Upper lobe of left lung (tissue), 6 donors: Measurements from ENCODE around the gene ACSS2. TPM values are rescaled to one million over a fixed set of nuclear protein-coding genes. Genes with fewer than 3 reads are reported as not detected.
A peak's percentile ranks its signal among the peaks of the same experiment; 100 is the strongest.

ENCODE experiments used
- ATAC-seq, 2 donors: fragments of 200-7000 bp; cut with Tn5 transposase; one replicate each; pipeline ENCODE4 v1.9.1; 2022; ENCODE audit warnings: mild to moderate bottlenecking in 2 of 2, moderate library complexity in 2 of 2; ENCODE audit not compliant: low FRiP score in 2 of 2
- DNase-seq, 2 donors: peaks; one replicate each; pipeline ENCODE4 v3.0.0-alpha.2; 2019 to 2020
- H3K27ac ChIP-seq, 4 donors: fragments of 200-600 bp; sonication (generic); one replicate each; pipeline ENCODE4 v1.5.1; 2016 to 2019
- H3K27me3 ChIP-seq, 4 donors: fragments of 200-600 bp; sonication (generic); one replicate each; pipeline ENCODE4 v1.5.1; 2017 to 2019
- H3K36me3 ChIP-seq, 4 donors: fragments of 200-600 bp; sonication (generic); one replicate each; pipeline ENCODE4 v1.5.1; 2016 to 2019
- H3K4me1 ChIP-seq, 4 donors: fragments of 200-600 bp; sonication (generic); one replicate each; pipeline ENCODE4 v1.5.1; 2018 to 2019
- H3K4me3 ChIP-seq, 4 donors: fragments of 200-600 bp; sonication (generic); one replicate each; pipeline ENCODE4 v1.5.1; 2017 to 2019; ENCODE audit warnings: mild to moderate bottlenecking in 2 of 4, moderate library complexity in 1 of 4
- H3K9me3 ChIP-seq, 4 donors: fragments of 200-600 bp; sonication (generic); one replicate each; pipeline ENCODE4 v1.5.1; 2018 to 2019
- EP300 ChIP-seq, 4 donors: sonication (generic); formaldehyde crosslinking; IDR thresholded peaks; one replicate each; pipeline ENCODE4 v1.5.1; 2017; ENCODE audit warnings: antibody characterized with exemption in 4 of 4, control low read depth in 2 of 4
- POLR2A ChIP-seq, 4 donors: fragments of 450-650 bp; IDR thresholded peaks; one replicate each; pipeline ENCODE4 v1.5.1; 2016 to 2017; ENCODE audit warnings: antibody characterized with exemption in 4 of 4, mild to moderate bottlenecking in 2 of 4
- POLR2AphosphoS5 ChIP-seq, 2 donors: sonication (generic); formaldehyde crosslinking; IDR thresholded peaks; one replicate each; pipeline ENCODE4 v1.5.1; 2017; ENCODE audit warnings: antibody characterized with exemption in 2 of 2
- WGBS, 2 donors: methylation state at CpG; one replicate each; pipeline ENCODE4 v1.1.5; 2017 to 2018; 5-methylcytosine and 5-hydroxymethylcytosine counted together
- total RNA-seq, 6 donors: library from RNA; depleted of rRNA in 4 of 6; stranded (reverse); fragments of >200 nt in 4 of 6; gene quantifications; one replicate each; pipeline versions ENCODE4 v1.1.0 to v1.2.1, GENCODE V29; 2016 to 2021
- TF ChIP-seq, protein P1 (sequence below), 6 experiments: fragments of 450-650 bp in 4 of 6; fragments of 200-600 bp in 2 of 6; sonication (generic) in 2 of 6; IDR thresholded peaks; one replicate each; pipeline ENCODE4 v1.5.1; 2016 to 2019; ENCODE audit warnings: antibody characterized with exemption in 6 of 6
- donor health status: DM: no; HTN: no; CAD: no; lungs with moderate emphysema.
- donor health status: DM: no; HTN: yes; CAD: no; lungs with severe emphysema.

The ACSS2 gene
- total RNA-seq, 6 donors from 2014 or later: 110 to 377 (median 203) TPM

DNA sequence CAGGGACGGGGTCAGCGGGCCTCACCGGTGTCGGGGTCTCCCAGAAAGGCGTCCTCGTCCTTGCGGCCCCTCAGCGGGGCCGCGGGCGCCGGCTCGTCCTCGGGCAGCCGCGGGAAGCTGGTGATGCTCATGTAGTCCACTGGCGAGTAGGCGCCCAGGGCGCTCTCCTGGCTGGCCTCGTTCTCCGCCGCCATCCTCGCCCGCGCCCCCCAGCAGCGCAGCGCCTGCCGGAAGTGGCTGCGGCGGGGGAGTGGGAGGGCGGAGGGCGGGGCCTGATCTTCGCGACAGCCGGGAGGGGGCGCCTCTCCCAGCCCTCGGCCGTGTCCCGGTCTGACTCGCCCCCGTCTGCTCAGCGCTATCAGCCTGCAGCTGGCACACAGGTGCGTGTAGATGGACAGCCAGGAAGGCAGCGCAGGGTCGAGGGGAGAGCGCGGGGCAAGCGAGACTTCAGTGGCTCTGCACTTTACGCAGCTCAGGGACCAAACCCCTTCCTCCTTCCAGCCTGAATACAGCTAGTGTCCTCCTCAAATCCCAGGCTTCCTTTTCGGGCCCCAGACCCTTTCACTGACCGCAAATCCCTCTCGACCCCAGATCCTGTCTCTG is 3.7 kb upstream of the ACSS2 start, which contains the start of gene GGT7:
Gene GGT7, minus strand, starts transcription at position 235 of the 603 bp plus-strand sequence. Its CDS starts 41 bp downstream, at position 194.
- no peaks in the 10 kb centered on the region for H3K36me3 ChIP-seq
- TF ChIP-seq, protein P1, sequence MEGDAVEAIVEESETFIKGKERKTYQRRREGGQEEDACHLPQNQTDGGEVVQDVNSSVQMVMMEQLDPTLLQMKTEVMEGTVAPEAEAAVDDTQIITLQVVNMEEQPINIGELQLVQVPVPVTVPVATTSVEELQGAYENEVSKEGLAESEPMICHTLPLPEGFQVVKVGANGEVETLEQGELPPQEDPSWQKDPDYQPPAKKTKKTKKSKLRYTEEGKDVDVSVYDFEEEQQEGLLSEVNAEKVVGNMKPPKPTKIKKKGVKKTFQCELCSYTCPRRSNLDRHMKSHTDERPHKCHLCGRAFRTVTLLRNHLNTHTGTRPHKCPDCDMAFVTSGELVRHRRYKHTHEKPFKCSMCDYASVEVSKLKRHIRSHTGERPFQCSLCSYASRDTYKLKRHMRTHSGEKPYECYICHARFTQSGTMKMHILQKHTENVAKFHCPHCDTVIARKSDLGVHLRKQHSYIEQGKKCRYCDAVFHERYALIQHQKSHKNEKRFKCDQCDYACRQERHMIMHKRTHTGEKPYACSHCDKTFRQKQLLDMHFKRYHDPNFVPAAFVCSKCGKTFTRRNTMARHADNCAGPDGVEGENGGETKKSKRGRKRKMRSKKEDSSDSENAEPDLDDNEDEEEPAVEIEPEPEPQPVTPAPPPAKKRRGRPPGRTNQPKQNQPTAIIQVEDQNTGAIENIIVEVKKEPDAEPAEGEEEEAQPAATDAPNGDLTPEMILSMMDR (IDR thresholded peaks at IDR 0.05): peak; percentile 70 to 84 (median 75)
- peak in 2 of 4 donors; percentile 36 to 63 for TF ChIP-seq POLR2A (IDR thresholded peaks at IDR 0.05)
- peak in 1 of 4 donors; percentile 38 for TF ChIP-seq EP300 (IDR thresholded peaks at IDR 0.05)
- TF ChIP-seq POLR2AphosphoS5 (IDR thresholded peaks at IDR 0.05): peak; percentile 46 to 62
- peaks cover 34 to 49% (median 40%) of the 10 kb centered on the region in 4 donors for H3K4me1 ChIP-seq
- H3K4me3 ChIP-seq: peak within 1 kb of the TSS; percentile 39 to 71 (median 59)
- DNase-seq (peak; percentile 93 to 96), ATAC-seq (peak; percentile 66 to 80)
- peak within 1 kb of the TSS in 3 of 4 donors; percentile 52 to 60 (median 54) for H3K27ac ChIP-seq
- H3K9me3 ChIP-seq: no peaks in the 10 kb centered on the region
- 0 to 4% methylated on average over 8 to 24 of the region's 52 CpGs for WGBS, 2 donors
- H3K27me3 ChIP-seq: no peaks in the 10 kb centered on the region

DNA sequence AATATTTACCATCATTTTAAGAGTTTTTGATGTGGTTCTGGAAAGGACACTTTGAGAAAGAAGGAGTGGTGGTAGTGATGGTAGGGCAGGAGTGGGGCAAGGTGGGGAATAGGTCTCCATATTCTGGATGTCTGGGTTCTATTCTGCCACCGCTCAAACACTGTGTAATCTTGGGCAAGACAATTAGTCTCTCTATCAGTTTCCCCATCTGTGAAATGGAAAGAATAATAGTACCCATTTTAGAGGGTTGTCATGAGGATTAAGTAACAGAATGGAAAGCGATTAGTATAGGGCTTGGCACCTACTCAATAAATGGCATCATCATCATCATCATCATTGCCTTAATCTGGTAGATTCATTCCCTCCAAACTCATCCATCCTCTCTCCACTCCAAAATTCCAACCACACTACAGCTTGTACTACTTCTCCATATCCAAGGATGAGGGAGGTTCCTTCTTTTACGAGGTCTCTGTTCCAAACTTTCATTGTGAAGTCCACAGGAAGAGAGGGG is 2.8 kb upstream of the ACSS2 start:
- Histone ChIP-seq H3K27ac (peak overlapping the region in 3 of 4 donors; percentile 54 to 94 (median 90)), H3K4me3 (no peak overlapping the region), H3K9me3 (no peaks in the 10 kb centered on the region), H3K36me3 (no peaks in the 10 kb centered on the region), H3K4me1 (peaks cover 34 to 58% (median 47%) of the 10 kb centered on the region in 4 donors), H3K27me3 (no peaks in the 10 kb centered on the region)
- WGBS, 2 donors: 49 to 61% methylated on average over 3 of the region's 3 CpGs
- no peak for DNase-seq
- TF ChIP-seq EP300 (IDR thresholded peaks at IDR 0.05) (no peak), POLR2A (IDR thresholded peaks at IDR 0.05) (no peak), POLR2AphosphoS5 (IDR thresholded peaks at IDR 0.05) (no peak)
- TF ChIP-seq, protein P1 (IDR thresholded peaks at IDR 0.05): no peak
- ATAC-seq: no peak

DNA sequence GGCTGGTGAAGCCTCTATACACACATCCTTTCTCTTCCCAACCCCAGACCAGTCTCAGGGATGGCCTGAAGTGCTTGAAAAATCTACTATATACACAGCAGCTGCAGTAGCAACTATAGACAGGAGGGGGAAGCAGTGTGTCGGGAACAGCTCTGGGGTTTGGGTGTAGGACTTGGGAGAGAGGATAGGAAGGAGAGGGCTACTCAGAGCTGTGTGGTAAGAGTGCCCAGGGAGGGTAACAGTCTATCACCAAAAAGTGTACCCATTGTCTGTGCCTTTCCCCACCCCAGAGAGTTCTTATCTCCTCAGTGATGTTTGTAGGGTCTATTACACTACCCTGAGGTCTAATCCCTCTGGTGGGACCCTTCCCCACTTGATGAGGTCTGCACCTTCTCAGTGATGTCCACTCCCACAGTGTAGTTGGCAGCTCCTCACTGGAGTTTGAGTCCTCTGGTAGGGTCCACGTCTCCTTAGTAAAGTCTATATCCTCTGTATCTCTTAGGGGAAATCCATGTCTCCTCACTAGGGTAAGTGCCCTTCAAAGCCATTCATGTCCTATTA is 2.2 kb upstream of the ACSS2 start:
- Histone ChIP-seq H3K36me3 (no peaks in the 10 kb centered on the region), H3K27ac (peak overlapping the region; percentile 88 to 97 (median 92)), H3K9me3 (no peaks in the 10 kb centered on the region), H3K27me3 (no peaks in the 10 kb centered on the region), H3K4me3 (no peak overlapping the region), H3K4me1 (peaks cover 34 to 60% (median 47%) of the 10 kb centered on the region in 4 donors)
- WGBS, 2 donors: 23 to 33% methylated on average over 2 of the region's 2 CpGs
- TF ChIP-seq, protein P1 (IDR thresholded peaks at IDR 0.05): peak; percentile 82 to 94 (median 89)
- no peak for TF ChIP-seq POLR2AphosphoS5 (IDR thresholded peaks at IDR 0.05)
- DNase-seq: peak in 1 of 2 donors; percentile 85
- peak; percentile 72 to 75 for ATAC-seq

DNA sequence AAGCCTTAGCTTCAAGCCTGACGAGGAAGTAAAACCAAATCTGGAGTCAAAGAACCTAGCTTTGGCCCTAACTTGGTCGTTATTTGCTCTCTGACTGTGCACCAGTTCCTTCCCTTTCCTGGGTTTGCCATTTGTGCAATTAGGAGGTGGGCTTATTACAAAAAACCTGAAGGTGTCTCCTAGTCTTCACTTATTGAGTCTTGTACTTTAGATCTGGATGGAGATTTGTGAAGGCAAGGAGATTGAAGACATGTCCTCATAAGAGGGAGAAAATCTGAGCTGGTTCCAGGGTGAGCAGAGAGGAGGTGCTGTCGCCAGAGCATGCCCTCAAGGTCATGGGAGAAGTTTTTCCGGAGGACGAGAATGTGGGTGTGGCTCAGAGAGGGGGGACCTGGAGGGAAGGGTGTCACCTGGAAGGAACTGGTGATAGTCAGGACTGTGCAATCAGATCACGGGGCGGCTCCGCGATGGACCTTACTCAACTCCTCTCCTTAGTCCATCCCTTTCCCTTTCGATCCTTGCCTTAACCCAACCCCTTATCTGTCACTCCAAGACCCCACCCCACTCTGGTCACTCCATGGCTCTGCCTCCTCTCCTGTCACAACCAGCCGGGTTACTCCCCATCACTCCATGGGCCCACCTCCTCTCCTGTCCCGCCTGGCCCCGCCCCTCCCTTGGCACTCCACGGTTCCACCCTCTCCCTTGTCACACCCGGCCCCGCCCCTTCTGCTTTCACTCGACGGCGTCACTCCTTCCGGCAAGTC is 588 bp upstream of the ACSS2 start:
- H3K27ac ChIP-seq: peak overlapping the region; percentile 88 to 97 (median 92)
- 6% methylated on average over 20 of the region's 20 CpGs for WGBS, 2 donors
- H3K36me3 ChIP-seq: no peaks in the 10 kb centered on the region
- H3K4me1 ChIP-seq: peaks cover 44 to 71% (median 56%) of the 10 kb centered on the region in 4 donors
- no peaks in the 10 kb centered on the region for H3K9me3 ChIP-seq
- peak; percentile 91 to 97 for ATAC-seq
- DNase-seq: peak in 1 of 2 donors; percentile 100
- TF ChIP-seq, protein P1 (IDR thresholded peaks at IDR 0.05): peak in 4 of 6 experiments; percentile 22 to 58 (median 36)
- TF ChIP-seq EP300 (IDR thresholded peaks at IDR 0.05) (peak in 1 of 4 donors; percentile 93), POLR2AphosphoS5 (IDR thresholded peaks at IDR 0.05) (peak; percentile 74 to 82), POLR2A (IDR thresholded peaks at IDR 0.05) (peak in 1 of 4 donors; percentile 35)
- peak overlapping the region in 3 of 4 donors; percentile 69 to 86 (median 69) for H3K4me3 ChIP-seq
- no peaks in the 10 kb centered on the region for H3K27me3 ChIP-seq
